OCI-LY7 (cell line): ENCODE results near the gene ARHGEF40.

ENCODE experiments used
- EZH2phosphoT487 ChIP-seq: fragments of 200-600 bp; sonication (generic); IDR thresholded peaks from 2 replicates; pipeline ENCODE4 v1.6.1; 2018; ENCODE audit warnings: low read depth, borderline replicate concordance, mild to moderate bottlenecking, mixed run types, antibody characterized with exemption, low read length, moderate library complexity, mixed read lengths
- TF ChIP-seq, protein P1 (sequence below): fragments of 200-600 bp; sonication (generic); conservative IDR thresholded peaks from 2 replicates; pipeline ENCODE4 v1.5.1; 2014; ENCODE audit warnings: mild to moderate bottlenecking, antibody characterized with exemption, low read length, moderate library complexity, mixed read lengths

DNA sequence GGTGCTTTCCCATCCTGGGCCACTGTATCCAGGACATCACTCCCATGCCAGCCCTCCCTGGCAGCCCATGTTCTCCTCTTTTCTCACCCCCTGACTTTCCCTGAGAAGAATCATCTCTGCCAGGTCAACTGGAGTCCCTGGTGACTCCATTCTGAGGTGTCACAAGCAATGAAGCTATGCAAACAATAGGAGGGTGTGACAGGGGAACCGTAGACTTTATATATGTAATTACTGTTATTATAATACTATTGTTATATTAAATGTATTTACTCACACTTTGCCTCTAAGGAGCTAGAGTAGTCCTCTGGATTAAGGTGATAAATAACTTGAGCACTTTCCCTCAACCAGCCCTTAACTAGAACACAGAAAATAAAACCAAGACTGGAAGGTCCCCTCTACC is 19.2 kb downstream of the ARHGEF40 start:
- TF ChIP-seq, protein P1, sequence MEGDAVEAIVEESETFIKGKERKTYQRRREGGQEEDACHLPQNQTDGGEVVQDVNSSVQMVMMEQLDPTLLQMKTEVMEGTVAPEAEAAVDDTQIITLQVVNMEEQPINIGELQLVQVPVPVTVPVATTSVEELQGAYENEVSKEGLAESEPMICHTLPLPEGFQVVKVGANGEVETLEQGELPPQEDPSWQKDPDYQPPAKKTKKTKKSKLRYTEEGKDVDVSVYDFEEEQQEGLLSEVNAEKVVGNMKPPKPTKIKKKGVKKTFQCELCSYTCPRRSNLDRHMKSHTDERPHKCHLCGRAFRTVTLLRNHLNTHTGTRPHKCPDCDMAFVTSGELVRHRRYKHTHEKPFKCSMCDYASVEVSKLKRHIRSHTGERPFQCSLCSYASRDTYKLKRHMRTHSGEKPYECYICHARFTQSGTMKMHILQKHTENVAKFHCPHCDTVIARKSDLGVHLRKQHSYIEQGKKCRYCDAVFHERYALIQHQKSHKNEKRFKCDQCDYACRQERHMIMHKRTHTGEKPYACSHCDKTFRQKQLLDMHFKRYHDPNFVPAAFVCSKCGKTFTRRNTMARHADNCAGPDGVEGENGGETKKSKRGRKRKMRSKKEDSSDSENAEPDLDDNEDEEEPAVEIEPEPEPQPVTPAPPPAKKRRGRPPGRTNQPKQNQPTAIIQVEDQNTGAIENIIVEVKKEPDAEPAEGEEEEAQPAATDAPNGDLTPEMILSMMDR: no peak
- no peak for TF ChIP-seq EZH2phosphoT487
